Hepatic stellate cell (primary cell): ENCODE data around the gene CCDC17.
A peak's percentile ranks its signal among the peaks of the same experiment; 100 is the strongest.

Experiments used
- DNase-seq: peaks from one replicate; pipeline ENCODE4 v3.0.0; 2011; ENCODE audit warnings: low spot score

The CCDC17 gene

DNA sequence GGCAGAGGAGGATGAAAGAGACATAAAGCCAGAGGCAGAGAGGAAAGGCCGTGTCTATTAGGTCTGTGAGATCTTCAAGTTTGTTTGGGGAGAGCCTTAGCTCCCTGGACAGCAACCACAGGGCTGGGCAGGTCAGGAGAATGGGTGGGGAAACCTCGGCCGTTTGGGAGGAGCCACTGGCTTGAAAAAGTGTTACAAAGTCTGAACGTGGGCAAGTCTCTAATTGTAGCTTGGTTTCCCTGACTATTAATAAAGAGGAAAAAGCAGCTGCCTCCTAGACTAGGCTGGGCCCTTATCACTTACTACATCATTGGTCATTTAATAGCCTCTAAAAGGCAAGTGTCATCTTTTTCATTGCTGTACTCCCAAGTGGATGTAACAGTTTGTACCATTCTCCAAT, at the start of gene CCDC17:
Gene CCDC17 (minus strand): TSS at position 83 of the 400 bp plus-strand sequence. CDS start 145 bp downstream, outside the sequence.
- DNase-seq: no peak

GRCh38 chr1:45669859-45670655, 46.2 kb upstream of the CCDC17 start:
- DNase-seq: peak; percentile 26

DNA sequence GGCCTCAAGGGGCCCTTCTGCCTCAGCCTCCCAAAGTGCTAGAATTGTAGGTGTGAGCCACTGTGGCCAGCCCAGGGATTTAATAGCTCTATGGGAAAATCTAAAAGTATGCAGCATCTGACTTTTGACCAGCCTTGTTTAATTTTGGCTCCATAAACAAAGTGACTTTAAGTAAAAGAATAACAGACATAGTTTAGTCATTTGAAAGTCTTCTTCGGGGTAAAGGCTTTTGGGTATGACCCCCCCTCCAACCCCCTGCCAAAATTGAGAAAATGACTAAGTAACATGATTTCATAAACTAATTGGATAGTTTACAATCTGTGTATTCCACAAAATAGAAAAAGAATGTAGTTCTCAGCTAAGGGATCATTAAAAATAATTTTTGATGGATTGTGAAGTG, 45.5 kb upstream of the CCDC17 start:
- peak; percentile 22 for DNase-seq

DNA sequence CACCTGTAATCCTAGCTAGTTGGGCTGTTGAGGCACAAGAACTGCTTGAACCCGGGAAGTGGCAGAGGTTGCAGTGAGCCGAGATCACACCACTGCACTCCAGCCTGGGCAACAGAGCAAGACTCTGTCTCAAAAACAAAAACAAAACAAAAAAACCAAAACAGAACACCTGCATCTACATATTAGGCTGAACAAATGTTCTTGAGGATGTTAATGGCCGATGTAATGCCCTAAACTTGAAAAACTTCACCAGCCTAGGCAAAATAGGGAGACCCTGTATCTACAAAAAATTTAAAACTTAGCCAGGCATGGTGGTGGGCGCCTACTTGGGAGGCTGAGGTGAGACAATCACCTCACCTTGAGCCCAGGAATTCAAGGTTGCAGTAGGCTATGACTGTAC, 44.7 kb upstream of the CCDC17 start:
- DNase-seq: no peak

DNA sequence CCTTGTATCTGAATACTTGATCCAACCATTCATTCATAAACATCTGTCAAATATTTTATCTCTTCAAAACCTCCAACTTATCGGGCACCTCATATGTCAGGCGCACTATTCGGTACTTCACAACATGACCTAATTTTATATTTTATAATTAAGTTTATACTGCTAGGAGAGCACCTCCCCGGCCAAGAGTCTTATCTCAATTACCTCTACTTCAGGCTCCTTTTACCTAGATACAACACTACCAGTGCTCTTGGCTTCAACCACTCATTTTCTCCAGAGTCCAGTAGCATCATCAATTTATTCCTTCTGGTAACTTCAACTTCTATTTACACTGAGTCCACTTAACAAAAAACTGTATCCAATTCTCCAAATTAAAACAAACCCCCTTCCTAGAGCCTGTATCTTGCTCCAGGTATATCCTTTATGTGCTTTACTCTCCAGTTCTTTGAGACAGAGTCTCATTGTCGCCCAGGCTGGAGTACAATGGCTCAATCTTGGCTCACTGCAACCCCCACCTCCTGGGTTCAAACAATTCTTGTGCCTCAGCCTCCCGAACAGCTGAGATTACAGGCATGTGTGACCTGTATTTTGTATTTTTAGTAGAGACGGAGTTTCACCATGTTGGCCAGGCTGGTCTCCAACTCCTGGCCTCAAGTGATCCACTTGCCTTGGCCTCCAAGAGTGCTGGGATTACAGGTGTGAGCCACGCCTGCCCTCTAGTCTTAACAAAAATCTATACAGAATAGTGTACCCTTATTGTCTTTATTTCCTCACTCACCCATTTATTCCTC, 43.7 kb upstream of the CCDC17 start:
- DNase-seq: no peak

DNA sequence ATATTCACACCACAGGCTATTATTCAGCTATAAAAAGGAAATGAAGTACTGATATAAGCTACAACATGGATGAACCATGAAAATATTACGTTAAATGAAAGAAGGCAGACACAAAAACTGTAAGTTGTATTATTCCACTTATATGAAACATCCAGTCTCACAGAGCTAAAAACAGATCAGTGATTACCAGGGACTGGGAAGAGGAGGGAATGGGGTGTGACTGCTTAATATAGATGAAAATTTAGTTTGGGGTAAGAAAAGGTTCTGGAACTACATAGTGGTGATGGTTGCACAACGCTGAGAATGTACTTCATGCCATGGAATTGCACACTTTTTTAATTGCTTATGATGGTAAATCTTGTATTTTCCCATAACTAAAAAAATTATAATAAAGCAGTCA, 43.0 kb upstream of the CCDC17 start:
- DNase-seq: no peak

GRCh38 chr1:45660336-45660735, 36.5 kb upstream of the CCDC17 start:
- DNase-seq: no peak

- DNase-seq: no peak
Observed at GRCh38 chr1:45659222-45659621, 35.4 kb upstream of the CCDC17 start.

- DNase-seq: no peak
Observed at GRCh38 chr1:45658171-45658570, 34.3 kb upstream of the CCDC17 start.

DNA sequence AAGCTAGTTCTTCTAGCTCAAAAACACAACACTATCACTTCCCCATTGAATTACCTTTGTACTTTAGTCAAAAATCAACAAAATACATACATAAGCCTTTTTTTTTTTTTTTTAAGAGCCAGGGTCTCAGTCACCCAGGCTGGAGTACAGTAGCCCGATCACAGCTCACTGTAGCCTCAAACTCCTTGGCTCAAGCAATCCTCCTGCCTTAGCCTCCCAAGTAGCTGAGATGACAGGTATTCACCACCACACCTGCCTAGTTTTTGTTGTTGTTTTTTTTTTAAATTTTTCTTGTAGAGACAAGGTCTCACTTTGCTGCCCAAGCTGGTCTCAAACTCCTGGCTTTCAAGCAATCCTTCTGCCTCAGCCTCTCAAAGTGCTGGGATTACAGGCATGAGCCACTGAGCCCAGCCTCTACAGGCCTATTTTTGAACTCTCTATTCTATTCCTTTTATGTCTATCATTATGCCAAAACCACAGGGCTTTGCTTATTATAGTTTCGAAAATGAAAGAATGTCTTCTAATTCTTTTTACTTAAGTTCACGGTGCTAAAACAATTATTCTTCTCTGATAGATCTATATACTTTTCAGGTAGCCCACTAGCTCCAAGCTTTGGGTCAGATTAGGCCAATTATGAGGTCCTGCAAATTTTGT, 32.8 kb upstream of the CCDC17 start:
- DNase-seq: no peak

DNA sequence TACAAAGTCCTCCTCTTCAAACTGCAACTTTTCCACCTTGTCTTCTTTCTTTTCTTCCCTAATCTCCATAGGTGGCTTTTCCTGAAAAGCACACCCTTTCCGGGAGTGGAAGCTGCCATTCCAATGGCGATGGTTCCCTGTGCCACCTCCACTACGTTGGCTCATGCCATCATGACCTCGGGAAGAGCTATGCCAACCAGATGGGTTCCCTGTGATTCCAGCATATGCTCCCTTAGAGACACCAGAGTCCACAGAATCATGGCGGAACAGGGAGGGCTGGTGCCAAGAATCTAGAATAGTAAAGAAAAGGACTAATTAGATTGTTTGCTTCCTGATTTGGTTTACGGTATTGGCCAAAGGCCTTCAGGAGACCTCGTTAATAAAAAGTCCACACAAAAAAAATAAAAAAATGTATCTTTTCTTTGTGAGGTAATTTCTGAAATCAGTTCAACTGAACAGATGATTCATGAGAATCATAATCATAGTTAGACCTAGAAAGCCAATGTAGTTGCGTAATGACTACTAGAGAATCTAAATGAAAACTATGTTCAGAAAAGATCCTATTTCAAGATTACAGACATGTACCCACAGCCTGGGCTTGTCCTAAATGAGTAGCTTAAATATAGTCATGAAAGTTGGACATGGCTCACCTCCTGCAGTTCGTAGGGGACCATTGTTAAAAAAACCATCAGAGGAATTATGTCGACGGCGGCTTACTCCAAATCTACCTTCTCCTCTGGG, 30.9 kb upstream of the CCDC17 start:
- DNase-seq: no peak

DNA sequence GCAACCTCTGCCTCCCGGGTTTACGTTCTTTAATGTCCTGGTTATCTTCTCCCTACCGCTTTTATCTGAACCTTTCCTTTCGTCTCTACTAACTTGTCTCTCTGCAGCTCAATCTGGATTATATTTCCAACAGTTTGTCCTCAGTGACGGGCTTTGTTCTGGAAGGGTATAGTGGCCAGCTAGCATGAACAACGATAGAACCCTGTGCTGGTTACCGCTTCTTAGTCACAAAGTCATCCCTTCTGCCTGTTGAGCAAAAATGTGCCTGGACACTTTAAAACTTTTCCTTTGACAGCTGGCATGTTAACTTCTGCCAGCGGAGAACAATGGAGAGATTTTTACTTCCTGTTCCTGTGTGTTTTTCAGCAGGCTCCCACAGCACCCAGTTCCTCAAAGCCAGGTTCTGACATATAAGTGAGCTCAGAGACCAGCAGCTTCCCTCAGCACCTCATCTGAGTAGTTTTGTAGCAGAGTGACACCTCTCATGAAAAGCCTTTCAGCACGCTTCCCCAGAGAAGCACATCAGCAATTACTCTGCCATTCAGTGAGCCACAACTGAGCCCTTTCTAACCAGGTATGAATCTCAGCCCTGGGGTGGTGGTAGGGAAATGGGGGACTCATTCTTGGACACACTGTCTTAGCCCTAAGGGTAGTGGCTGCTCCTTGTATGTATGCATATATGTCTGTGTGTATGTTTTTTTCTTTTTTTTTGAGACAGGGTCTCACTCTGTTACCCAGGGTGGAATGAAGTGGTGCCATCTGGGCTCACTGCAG, 23.6 kb upstream of the CCDC17 start:
- no peak for DNase-seq

DNA sequence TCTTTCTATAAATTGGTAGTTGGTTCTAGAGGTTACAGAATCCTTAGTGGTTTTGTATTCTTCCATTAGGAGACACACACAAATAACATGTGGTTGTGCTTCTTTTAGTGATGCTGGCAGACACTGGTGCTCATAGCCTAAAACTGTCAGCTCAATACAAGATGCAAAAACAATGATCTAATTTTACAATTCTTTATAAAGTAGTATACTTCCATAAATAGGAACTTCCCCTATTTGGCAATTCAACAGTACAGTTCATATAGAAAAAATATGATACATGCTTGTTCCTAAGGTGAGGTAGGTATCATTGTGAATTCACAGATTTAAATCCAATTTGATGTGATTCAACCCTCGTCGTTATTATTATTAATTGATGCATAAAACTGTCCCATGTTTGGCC, 20.8 kb upstream of the CCDC17 start:
- DNase-seq: no peak

GRCh38 chr1:45643978-45644377, 20.1 kb upstream of the CCDC17 start:
- DNase-seq: no peak

DNA sequence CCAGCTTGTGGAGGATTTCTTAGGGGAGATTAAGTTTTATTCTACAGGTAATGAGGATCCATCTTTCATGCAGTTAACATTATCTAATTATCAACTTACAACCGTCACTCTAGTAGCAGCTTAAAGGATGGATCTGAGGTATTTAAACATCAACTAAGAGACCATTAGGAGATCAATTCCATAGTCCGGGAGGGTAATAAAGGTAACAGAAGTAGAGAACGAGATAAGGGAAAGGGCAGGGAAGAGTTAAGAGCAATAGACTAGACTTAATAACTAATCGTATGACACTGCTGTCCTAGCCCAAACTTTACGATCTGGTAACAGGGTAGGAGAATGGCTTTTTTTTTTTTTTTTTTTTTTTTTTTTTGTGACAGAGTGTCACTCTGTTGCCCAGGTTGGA, 19.5 kb upstream of the CCDC17 start:
- DNase-seq: no peak

GRCh38 chr1:45640293-45640692, 16.4 kb upstream of the CCDC17 start:
- no peak for DNase-seq

GRCh38 chr1:45635211-45635610, 11.4 kb upstream of the CCDC17 start:
- DNase-seq: no peak

- no peak for DNase-seq
Observed at GRCh38 chr1:45630429-45630828, 6.6 kb upstream of the CCDC17 start.

DNA sequence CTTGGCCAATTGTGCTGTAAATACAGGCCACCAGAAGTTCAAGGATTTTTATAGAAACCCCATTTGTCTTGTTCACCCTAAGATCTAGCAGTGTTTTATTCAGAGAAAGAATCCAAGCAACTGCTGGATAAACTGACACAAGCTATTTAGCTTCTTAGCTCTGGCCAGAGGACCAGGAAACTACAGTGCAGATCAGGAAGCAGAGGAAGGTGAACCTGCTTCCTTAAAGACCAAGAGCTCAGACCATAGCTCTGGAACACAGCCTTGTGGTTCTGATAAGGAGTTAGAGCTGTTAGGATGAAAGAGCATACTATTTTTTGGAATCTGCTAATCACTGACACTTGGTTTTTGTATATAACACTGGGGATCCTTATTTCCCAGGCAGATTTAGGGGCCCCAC, 5.2 kb upstream of the CCDC17 start:
- DNase-seq: no peak

GRCh38 chr1:45622524-45623394, 1.1 kb downstream of the CCDC17 start:
- no peak for DNase-seq
